Measurements from ENCODE around the gene CD300LG.
"Not testable (repeated sequence)": the region's sequence is repeated elsewhere in the genome, so short reads cannot be mapped to it uniquely, and the experiment has no call there.

Gene CD300LG

GRCh38 chr17:43856141-43856540 is 9.2 kb downstream of the CD300LG start:
- DNase-seq = no peak

GRCh38 chr17:43857141-43857540 is 10.2 kb downstream of the CD300LG start:
- no peak for DNase-seq

GRCh38 chr17:43857957-43858600 is 11.1 kb downstream of the CD300LG start:
- DNase-seq = no peak

- no peak for DNase-seq
Observed at GRCh38 chr17:43860077-43860725, 13.2 kb downstream of the CD300LG start.

GRCh38 chr17:43860927-43861622 is 14.1 kb downstream of the CD300LG start:
- DNase-seq = no peak

- no peak for DNase-seq
Observed at GRCh38 chr17:43861960-43862359, 15.0 kb downstream of the CD300LG start.

GRCh38 chr17:43864161-43864984 is 17.4 kb downstream of the CD300LG start:
- no peak for DNase-seq

GRCh38 chr17:43868226-43868994 is 21.4 kb downstream of the CD300LG start:
- no peak for DNase-seq

- not testable (repeated sequence) for DNase-seq
Observed at GRCh38 chr17:43869031-43869430, 22.1 kb downstream of the CD300LG start.

- peak; percentile 33 for DNase-seq
Observed at GRCh38 chr17:43871946-43872690, 25.1 kb downstream of the CD300LG start.

- no peak for DNase-seq
Observed at GRCh38 chr17:43873091-43873490, 26.1 kb downstream of the CD300LG start.

GRCh38 chr17:43873815-43874214 is 26.8 kb downstream of the CD300LG start:
- DNase-seq = no peak

GRCh38 chr17:43874293-43874692 is 27.3 kb downstream of the CD300LG start:
- no peak for DNase-seq

- DNase-seq = no peak
Observed at GRCh38 chr17:43875476-43876147, 28.6 kb downstream of the CD300LG start.

GRCh38 chr17:43877031-43877430 is 30.1 kb downstream of the CD300LG start:
- no peak for DNase-seq

GRCh38 chr17:43877451-43878155 is 30.6 kb downstream of the CD300LG start:
- DNase-seq = no peak

GRCh38 chr17:43878260-43879175 is 31.5 kb downstream of the CD300LG start:
- peak; percentile 44 for DNase-seq

GRCh38 chr17:43879723-43880419 is 32.9 kb downstream of the CD300LG start:
- no peak for DNase-seq
